Hepatocyte (in vitro differentiated cells): ENCODE results near the gene SAP30BP.

ENCODE experiments used
- EZH2phosphoT487 ChIP-seq: fragments of 200-600 bp; sonication (generic); IDR thresholded peaks from one replicate; pipeline ENCODE4 v1.6.1; 2018; ENCODE audit warnings: antibody characterized with exemption, mild to moderate bottlenecking, low read depth, moderate library complexity; ENCODE audit not compliant: unreplicated experiment, severe bottlenecking
- TF ChIP-seq, protein P1 (sequence below): fragments of 200-600 bp; sonication (generic); IDR thresholded peaks from 2 replicates; pipeline ENCODE4 v1.5.1; 2016; ENCODE audit warnings: antibody characterized with exemption, mild to moderate bottlenecking; ENCODE audit not compliant: poor library complexity

DNA sequence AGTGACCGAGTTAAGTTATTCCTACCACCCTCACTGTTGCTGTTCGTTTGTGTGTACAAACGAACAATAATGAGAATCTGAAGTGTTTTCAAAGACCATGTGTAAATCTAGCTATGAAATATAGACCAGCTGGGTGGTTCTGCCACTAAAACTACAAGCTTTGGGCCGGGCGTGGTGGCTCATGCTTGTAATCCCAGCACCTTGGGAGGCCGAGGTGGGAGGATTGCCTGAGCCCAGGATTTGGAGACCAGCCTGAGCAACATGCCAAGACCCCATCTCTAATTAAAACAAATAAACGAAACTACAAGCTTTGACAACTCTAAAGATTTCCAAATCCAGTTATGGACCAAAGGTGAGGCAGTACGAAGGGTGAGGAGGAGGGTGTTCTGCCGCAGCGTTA, 1.2 kb upstream of the SAP30BP start:
- TF ChIP-seq, protein P1, sequence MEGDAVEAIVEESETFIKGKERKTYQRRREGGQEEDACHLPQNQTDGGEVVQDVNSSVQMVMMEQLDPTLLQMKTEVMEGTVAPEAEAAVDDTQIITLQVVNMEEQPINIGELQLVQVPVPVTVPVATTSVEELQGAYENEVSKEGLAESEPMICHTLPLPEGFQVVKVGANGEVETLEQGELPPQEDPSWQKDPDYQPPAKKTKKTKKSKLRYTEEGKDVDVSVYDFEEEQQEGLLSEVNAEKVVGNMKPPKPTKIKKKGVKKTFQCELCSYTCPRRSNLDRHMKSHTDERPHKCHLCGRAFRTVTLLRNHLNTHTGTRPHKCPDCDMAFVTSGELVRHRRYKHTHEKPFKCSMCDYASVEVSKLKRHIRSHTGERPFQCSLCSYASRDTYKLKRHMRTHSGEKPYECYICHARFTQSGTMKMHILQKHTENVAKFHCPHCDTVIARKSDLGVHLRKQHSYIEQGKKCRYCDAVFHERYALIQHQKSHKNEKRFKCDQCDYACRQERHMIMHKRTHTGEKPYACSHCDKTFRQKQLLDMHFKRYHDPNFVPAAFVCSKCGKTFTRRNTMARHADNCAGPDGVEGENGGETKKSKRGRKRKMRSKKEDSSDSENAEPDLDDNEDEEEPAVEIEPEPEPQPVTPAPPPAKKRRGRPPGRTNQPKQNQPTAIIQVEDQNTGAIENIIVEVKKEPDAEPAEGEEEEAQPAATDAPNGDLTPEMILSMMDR = no peak
- no peak for TF ChIP-seq EZH2phosphoT487
